HEK293 (cell line): ENCODE measurements around the gene FABP7.

Experiments used
- CTCF ChIA-PET: fragments of 350-600 bp; formaldehyde crosslinking; extraction: SDS; loops from one replicate; lab custom pipeline; 2021; ENCODE audit warnings: antibody characterized with exemption; lab: Yijun Ruan, JAX
- POLR2A ChIA-PET: fragments of 300-600 bp; formaldehyde crosslinking; extraction: SDS; loops from one replicate; lab custom pipeline; 2020; ENCODE audit warnings: antibody characterized with exemption, inconsistent platforms; lab: Yijun Ruan, JAX
- H3K27ac ChIP-seq: fragments of 200-500 bp; sonication (Bioruptor generic); 2 replicates; pipeline ENCODE4 v1.5.1; 2014; ENCODE audit warnings: low read depth, low read length, control low read depth, inconsistent platforms; ENCODE audit errors: extremely low read depth
- H3K36me3 ChIP-seq, 2 experiments: fragments of 200-500 bp in 1 of 2; sonication (Bioruptor generic) in 1 of 2; 1 replicate in 1 of 2; 2 replicates in 1 of 2; pipeline ENCODE4 v1.5.1; 2014 to 2017; ENCODE audit warnings: inconsistent platforms in 2 of 2, low read length in 2 of 2; ENCODE audit not compliant: control insufficient read depth in 2 of 2, insufficient read depth in 1 of 2
- H3K4me1 ChIP-seq: fragments of 200-500 bp; sonication (Bioruptor generic); 2 replicates; pipeline ENCODE4 v1.5.1; 2014; ENCODE audit warnings: mild to moderate bottlenecking, low read length, inconsistent platforms; ENCODE audit not compliant: control insufficient read depth, insufficient read depth
- H3K4me3 ChIP-seq: 2 replicates; pipeline ENCODE4 v1.5.1; 2011; ENCODE audit warnings: low read depth, mild to moderate bottlenecking, control low read depth, low read length, moderate library complexity
- H3K9me3 ChIP-seq: fragments of 200-500 bp; sonication (Bioruptor generic); 2 replicates; pipeline ENCODE4 v1.5.1; 2014; ENCODE audit warnings: low read depth, low read length, inconsistent platforms; ENCODE audit not compliant: control insufficient read depth, insufficient read depth
- ATF2 ChIP-seq: fragments of 450-650 bp; formaldehyde crosslinking; IDR thresholded peaks from 2 replicates; pipeline ENCODE4 v1.5.1; 2016; ENCODE audit warnings: missing biosample characterization, missing genetic modification characterization, low read depth
- PRDM2 ChIP-seq: fragments of 450-650 bp; formaldehyde crosslinking; IDR thresholded peaks from 2 replicates; pipeline ENCODE4 v1.5.1; 2016; ENCODE audit warnings: missing biosample characterization, missing genetic modification characterization, borderline replicate concordance
- PRDM6 ChIP-seq: fragments of 450-650 bp; formaldehyde crosslinking; IDR thresholded peaks from 2 replicates; pipeline ENCODE4 v1.5.1; 2017; ENCODE audit warnings: missing biosample characterization, missing genetic modification characterization
- ZBTB8A ChIP-seq: fragments of 450-650 bp; formaldehyde crosslinking; IDR thresholded peaks from 2 replicates; pipeline ENCODE4 v1.5.1; 2016; ENCODE audit warnings: missing biosample characterization, missing genetic modification characterization
- ZNF10 ChIP-seq: fragments of 450-650 bp; formaldehyde crosslinking; IDR thresholded peaks from 2 replicates; pipeline ENCODE4 v1.5.1; 2017; ENCODE audit warnings: missing biosample characterization, missing genetic modification characterization
- ZNF146 ChIP-seq: fragments of 450-650 bp; formaldehyde crosslinking; IDR thresholded peaks from 2 replicates; pipeline ENCODE4 v1.5.1; 2016; ENCODE audit warnings: missing biosample characterization, missing genetic modification characterization
- ZNF155 ChIP-seq: fragments of 450-650 bp; formaldehyde crosslinking; IDR thresholded peaks from 2 replicates; pipeline ENCODE4 v1.5.1; 2016; ENCODE audit warnings: missing biosample characterization, missing genetic modification characterization
- ZNF19 ChIP-seq: fragments of 450-650 bp; formaldehyde crosslinking; IDR thresholded peaks from 2 replicates; pipeline ENCODE4; 2016; ENCODE audit warnings: missing biosample characterization, missing genetic modification characterization, low read depth
- ZNF274 ChIP-seq, 2 experiments: fragments of 200-500 bp in 1 of 2; fragments of 450-650 bp in 1 of 2; sonication (Bioruptor generic) in 1 of 2; formaldehyde crosslinking in 1 of 2; IDR thresholded peaks; 2 replicates each; pipeline versions ENCODE4 v1.5.1 to v1.6.1; 2014 to 2016; ENCODE audit warnings: borderline replicate concordance in 1 of 2, inconsistent platforms in 1 of 2, low read length in 1 of 2, missing biosample characterization in 1 of 2, missing genetic modification characterization in 1 of 2
- ZNF341 ChIP-seq: fragments of 450-650 bp; formaldehyde crosslinking; IDR thresholded peaks from 2 replicates; pipeline ENCODE4; 2016; ENCODE audit warnings: low read depth, missing biosample characterization, missing genetic modification characterization
- ZNF354C ChIP-seq: fragments of 450-650 bp; formaldehyde crosslinking; IDR thresholded peaks from 2 replicates; pipeline ENCODE4 v1.5.1; 2016; ENCODE audit warnings: missing biosample characterization, missing genetic modification characterization, low read depth, borderline replicate concordance
- ZNF449 ChIP-seq: fragments of 450-650 bp; formaldehyde crosslinking; IDR thresholded peaks from 2 replicates; pipeline ENCODE4 v1.5.1; 2017; ENCODE audit warnings: missing biosample characterization, mild to moderate bottlenecking, missing genetic modification characterization, moderate library complexity
- ZNF558 ChIP-seq: fragments of 450-650 bp; formaldehyde crosslinking; IDR thresholded peaks from 2 replicates; pipeline ENCODE4 v1.5.1; 2016; ENCODE audit warnings: missing biosample characterization, missing genetic modification characterization
- ZNF664 ChIP-seq: fragments of 450-650 bp; formaldehyde crosslinking; IDR thresholded peaks from 2 replicates; pipeline ENCODE4 v1.5.1; 2016; ENCODE audit warnings: missing biosample characterization, missing genetic modification characterization
- ZNF777 ChIP-seq: fragments of 450-650 bp; formaldehyde crosslinking; IDR thresholded peaks from 2 replicates; pipeline ENCODE4 v1.5.1; 2017; ENCODE audit warnings: missing biosample characterization, missing genetic modification characterization, borderline replicate concordance
- ZNF791 ChIP-seq: fragments of 450-650 bp; formaldehyde crosslinking; IDR thresholded peaks from 2 replicates; pipeline ENCODE4 v1.5.1; 2016; ENCODE audit warnings: missing biosample characterization, missing genetic modification characterization
- ZNF843 ChIP-seq: fragments of 450-650 bp; formaldehyde crosslinking; IDR thresholded peaks from 2 replicates; pipeline ENCODE4 v1.5.1; 2016; ENCODE audit warnings: missing biosample characterization, missing genetic modification characterization
- TF ChIP-seq, protein P1 (sequence below): fragments of 450-650 bp; formaldehyde crosslinking; IDR thresholded peaks from 2 replicates; pipeline ENCODE4 v1.5.1; 2016; ENCODE audit warnings: missing biosample characterization, missing genetic modification characterization
- TF ChIP-seq, protein P2 (sequence below): fragments of 450-650 bp; IDR thresholded peaks from 2 replicates; pipeline ENCODE4 v1.5.1; 2018; ENCODE audit warnings: missing biosample characterization, missing genetic modification characterization

FABP7 gene

DNA sequence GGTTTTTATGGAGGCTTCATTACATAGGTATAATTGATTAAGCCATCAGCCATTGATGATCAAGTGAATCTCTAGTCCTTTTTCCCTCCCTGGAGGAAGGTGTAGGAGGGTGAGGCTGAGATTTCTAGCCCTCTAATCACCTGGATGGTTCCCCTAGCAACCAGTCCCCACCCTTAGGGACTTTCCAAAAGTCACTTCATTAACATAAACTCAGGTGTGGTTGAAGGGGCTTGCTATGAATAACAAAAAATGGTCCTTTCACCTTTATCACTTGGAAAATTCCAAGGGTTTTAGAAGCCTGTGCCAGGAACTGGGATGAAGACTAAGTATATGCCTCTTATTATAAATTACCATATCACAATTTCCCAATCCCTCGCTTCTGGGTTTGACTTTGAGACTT, 49.9 kb downstream of the FABP7 start:
- CTCF ChIA-PET = interaction anchor here (1.0 to 2.0 kb wide), 2 partner anchors 10 to 98 kb away, joined by 3 to 18 read pairs; no protein-coding TSS in a partner anchor
- TF ChIP-seq ZNF146 (tag by site-specific recombination) (no peak), ZNF274 (IDR thresholded peaks at IDR 0.05; ENCODE audit: low read length) (no peak), ZNF274 (tag by site-specific recombination; IDR thresholded peaks at IDR 0.05; ENCODE audit: borderline replicate concordance) (no peak), ZNF341 (tag by site-specific recombination) (no peak), ZNF449 (tag by site-specific recombination) (no peak), ZNF843 (tag by site-specific recombination) (no peak), ZNF10 (tag by site-specific recombination) (no peak), ZNF791 (tag by site-specific recombination) (no peak), ZNF558 (tag by site-specific recombination) (no peak), ZBTB8A (tag by site-specific recombination) (no peak)
- TF ChIP-seq, protein P1, sequence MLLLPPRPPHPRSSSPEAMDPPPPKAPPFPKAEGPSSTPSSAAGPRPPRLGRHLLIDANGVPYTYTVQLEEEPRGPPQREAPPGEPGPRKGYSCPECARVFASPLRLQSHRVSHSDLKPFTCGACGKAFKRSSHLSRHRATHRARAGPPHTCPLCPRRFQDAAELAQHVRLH (tag by site-specific recombination) = no peak
- POLR2A ChIA-PET = no interaction called here
- Histone ChIP-seq H3K4me3 (no peak overlapping the region), H3K9me3 (no peaks in the 10 kb centered on the region), H3K4me1 (peaks cover 11% of the 10 kb centered on the region), H3K27ac (no peak overlapping the region), H3K36me3 (no peaks in the 10 kb centered on the region)

DNA sequence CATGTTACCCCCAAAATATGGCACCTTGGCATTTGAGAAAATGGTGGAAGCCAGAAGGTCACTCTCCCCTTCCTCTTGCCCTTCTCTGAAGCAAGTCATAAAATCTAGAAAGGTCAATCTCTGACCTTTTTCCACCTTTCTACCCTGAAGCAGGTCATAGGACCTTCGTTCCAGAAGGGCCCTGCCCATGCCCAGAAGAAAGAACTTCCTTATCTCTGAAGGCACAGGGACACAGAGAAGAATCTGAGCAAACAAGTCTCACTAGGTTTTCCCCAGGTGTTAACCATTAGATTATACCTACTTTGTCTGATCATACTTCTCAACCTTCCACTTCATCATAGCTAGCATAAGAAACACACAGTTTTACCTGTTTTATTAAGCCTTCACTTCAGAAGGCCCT, 52.0 kb downstream of the FABP7 start:
- Histone ChIP-seq H3K27ac (no peak overlapping the region), H3K4me1 (peaks cover 11% of the 10 kb centered on the region), H3K9me3 (no peaks in the 10 kb centered on the region), H3K4me3 (no peak overlapping the region), H3K36me3 (no peaks in the 10 kb centered on the region)
- no peak for TF ChIP-seq ZNF664 (tag by site-specific recombination)
- TF ChIP-seq ZNF155 = no peak
- TF ChIP-seq ZNF777 = no peak
- TF ChIP-seq PRDM6 (tag by site-specific recombination) = no peak
- no peak for TF ChIP-seq ZNF19
- TF ChIP-seq, protein P2, sequence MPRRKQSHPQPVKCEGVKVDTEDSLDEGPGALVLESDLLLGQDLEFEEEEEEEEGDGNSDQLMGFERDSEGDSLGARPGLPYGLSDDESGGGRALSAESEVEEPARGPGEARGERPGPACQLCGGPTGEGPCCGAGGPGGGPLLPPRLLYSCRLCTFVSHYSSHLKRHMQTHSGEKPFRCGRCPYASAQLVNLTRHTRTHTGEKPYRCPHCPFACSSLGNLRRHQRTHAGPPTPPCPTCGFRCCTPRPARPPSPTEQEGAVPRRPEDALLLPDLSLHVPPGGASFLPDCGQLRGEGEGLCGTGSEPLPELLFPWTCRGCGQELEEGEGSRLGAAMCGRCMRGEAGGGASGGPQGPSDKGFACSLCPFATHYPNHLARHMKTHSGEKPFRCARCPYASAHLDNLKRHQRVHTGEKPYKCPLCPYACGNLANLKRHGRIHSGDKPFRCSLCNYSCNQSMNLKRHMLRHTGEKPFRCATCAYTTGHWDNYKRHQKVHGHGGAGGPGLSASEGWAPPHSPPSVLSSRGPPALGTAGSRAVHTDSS (tag by site-specific recombination) = no peak
- no peak for TF ChIP-seq ZNF354C (tag by site-specific recombination)
- ChIA-PET CTCF (interaction anchor here (1.0 to 1.2 kb wide), 3 partner anchors 8 to 104 kb away, joined by 3 to 9 read pairs (median 3); no protein-coding TSS in a partner anchor), POLR2A (no interaction called here)

DNA sequence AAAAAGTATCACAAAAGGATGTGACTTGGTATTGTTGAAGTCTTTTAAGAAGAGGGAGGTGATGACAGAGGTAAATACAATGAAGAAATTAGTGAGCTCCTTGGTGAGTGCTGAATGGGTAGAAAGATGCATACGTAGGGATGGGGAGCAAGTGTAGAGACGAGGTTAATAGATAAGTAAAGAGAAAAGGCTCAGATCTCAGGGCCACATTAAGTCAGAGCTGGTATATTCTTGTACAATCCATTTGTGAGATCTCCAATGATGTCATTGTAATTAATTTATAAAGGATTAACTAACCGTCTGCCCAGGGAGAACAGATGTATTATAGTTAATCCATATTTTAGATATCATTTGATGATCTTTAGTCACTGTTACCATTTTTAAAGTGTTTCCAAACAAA, 52.9 kb downstream of the FABP7 start:
- CTCF ChIA-PET = interaction anchor here (0.6 to 1.1 kb wide), 4 partner anchors 101 to 688 kb away, joined by 3 to 4 read pairs (median 4); no protein-coding TSS in a partner anchor
- H3K27ac ChIP-seq = no peak overlapping the region
- H3K4me1 ChIP-seq = peaks cover 11% of the 10 kb centered on the region
- H3K36me3 ChIP-seq = no peaks in the 10 kb centered on the region
- H3K4me3 ChIP-seq = no peak overlapping the region
- POLR2A ChIA-PET = no interaction called here
- no peaks in the 10 kb centered on the region for H3K9me3 ChIP-seq
- TF ChIP-seq PRDM2 (tag by site-specific recombination) = no peak
- peak; percentile 60 for TF ChIP-seq ATF2
- TF ChIP-seq ZNF146 (tag by site-specific recombination) = no peak
